Stomach smooth muscle (tissue), 2 donors: ENCODE data around the gene NKD2.

Source experiments
- H3K27ac ChIP-seq: one replicate; pipeline ENCODE4 v1.7.0; 2013; ENCODE audit warnings: mild to moderate bottlenecking, low read length, inconsistent platforms
- H3K27me3 ChIP-seq, 2 donors: one replicate each; pipeline ENCODE4 v1.7.0; 2013; ENCODE audit warnings: low read length in 2 of 2; ENCODE audit not compliant: insufficient read depth in 2 of 2, control insufficient read depth in 1 of 2
- H3K36me3 ChIP-seq, 2 donors: one replicate each; pipeline ENCODE4 v1.7.0; 2013; ENCODE audit warnings: low read length in 2 of 2; ENCODE audit not compliant: control insufficient read depth in 2 of 2, insufficient read depth in 2 of 2
- H3K4me1 ChIP-seq: one replicate; pipeline ENCODE4 v1.7.0; 2013; ENCODE audit warnings: low read length; ENCODE audit not compliant: control insufficient read depth, insufficient read depth
- H3K4me3 ChIP-seq, 2 donors: one replicate each; pipeline ENCODE4 v1.7.0; 2013; ENCODE audit warnings: low read length in 2 of 2
- H3K9ac ChIP-seq, 2 donors: one replicate each; pipeline ENCODE4 v1.7.0; 2013; ENCODE audit warnings: low read length in 2 of 2, mild to moderate bottlenecking in 1 of 2
- H3K9me3 ChIP-seq, 2 donors: one replicate each; pipeline ENCODE4 v1.7.0; 2013; ENCODE audit warnings: low read length in 2 of 2; ENCODE audit not compliant: control insufficient read depth in 2 of 2
- donor health status: healthy.
- donor health status: Pancreatic carcinoma.

Gene NKD2

GRCh38 chr5:1067141-1068121 is 58.8 kb downstream of the NKD2 start:
- Histone ChIP-seq H3K27me3 (no peaks in the 10 kb centered on the region), H3K27ac (no peak overlapping the region), H3K4me3 (no peak overlapping the region), H3K4me1 (peaks cover 2% of the 10 kb centered on the region), H3K9ac (no peak overlapping the region), H3K9me3 (no peaks in the 10 kb centered on the region), H3K36me3 (peaks cover 13% of the 10 kb centered on the region in 2 donors)

GRCh38 chr5:1068204-1068894 is 59.7 kb downstream of the NKD2 start:
- Histone ChIP-seq H3K9ac (no peak overlapping the region), H3K9me3 (no peaks in the 10 kb centered on the region)

GRCh38 chr5:1068895-1069719 is 60.5 kb downstream of the NKD2 start:
- Histone ChIP-seq H3K4me1 (peaks cover 2% of the 10 kb centered on the region), H3K36me3 (peaks cover 11 to 12% of the 10 kb centered on the region in 2 donors), H3K27ac (no peak overlapping the region)

More at GRCh38 chr5:1068204-1068894, 59.7 kb downstream of the NKD2 start:
- H3K4me1 ChIP-seq: peaks cover 2% of the 10 kb centered on the region
- H3K36me3 ChIP-seq: peaks cover 7 to 11% of the 10 kb centered on the region in 2 donors
- H3K27me3 ChIP-seq: no peaks in the 10 kb centered on the region
- H3K4me3 ChIP-seq: no peak overlapping the region
- H3K27ac ChIP-seq: no peak overlapping the region

GRCh38 chr5:1069720-1070088 is 61.1 kb downstream of the NKD2 start:
- H3K4me3 ChIP-seq: no peak overlapping the region
- H3K9me3 ChIP-seq: no peaks in the 10 kb centered on the region
- peaks cover 7 to 15% of the 10 kb centered on the region in 2 donors for H3K36me3 ChIP-seq
- no peak overlapping the region for H3K9ac ChIP-seq
- no peak overlapping the region for H3K27ac ChIP-seq
- no peaks in the 10 kb centered on the region for H3K27me3 ChIP-seq
- peaks cover 2% of the 10 kb centered on the region for H3K4me1 ChIP-seq

More at GRCh38 chr5:1068895-1069719, 60.5 kb downstream of the NKD2 start:
- Histone ChIP-seq H3K27me3 (no peaks in the 10 kb centered on the region), H3K4me3 (no peak overlapping the region), H3K9ac (no peak overlapping the region), H3K9me3 (no peaks in the 10 kb centered on the region)

GRCh38 chr5:1073239-1074102 is 64.9 kb downstream of the NKD2 start:
- no peak overlapping the region for H3K27ac ChIP-seq
- H3K9ac ChIP-seq: no peak overlapping the region
- H3K4me1 ChIP-seq: peaks cover 2% of the 10 kb centered on the region
- H3K36me3 ChIP-seq: peaks cover 15 to 19% of the 10 kb centered on the region in 2 donors
- H3K27me3 ChIP-seq: no peaks in the 10 kb centered on the region
- no peaks in the 10 kb centered on the region for H3K9me3 ChIP-seq
- no peak overlapping the region for H3K4me3 ChIP-seq

- no peak overlapping the region for H3K27ac ChIP-seq
- H3K36me3 ChIP-seq: peaks cover 19% of the 10 kb centered on the region in 2 donors
- H3K4me3 ChIP-seq: no peak overlapping the region
- no peak overlapping the region for H3K9ac ChIP-seq
- no peaks in the 10 kb centered on the region for H3K4me1 ChIP-seq
- no peaks in the 10 kb centered on the region for H3K27me3 ChIP-seq
- H3K9me3 ChIP-seq: no peaks in the 10 kb centered on the region
These were observed 65.6 kb downstream of the NKD2 start for GRCh38 chr5:1074226-1074625.

GRCh38 chr5:1074816-1075554 is 66.4 kb downstream of the NKD2 start:
- Histone ChIP-seq H3K4me1 (no peaks in the 10 kb centered on the region), H3K36me3 (peaks cover 15 to 20% of the 10 kb centered on the region in 2 donors)

GRCh38 chr5:1075555-1075881 is 66.9 kb downstream of the NKD2 start:
- Histone ChIP-seq H3K27me3 (no peaks in the 10 kb centered on the region), H3K4me1 (no peaks in the 10 kb centered on the region), H3K4me3 (no peak overlapping the region), H3K9me3 (no peaks in the 10 kb centered on the region), H3K27ac (no peak overlapping the region), H3K9ac (no peak overlapping the region), H3K36me3 (peaks cover 15 to 20% of the 10 kb centered on the region in 2 donors)

More at GRCh38 chr5:1074816-1075554, 66.4 kb downstream of the NKD2 start:
- Histone ChIP-seq H3K27me3 (no peaks in the 10 kb centered on the region), H3K9ac (no peak overlapping the region), H3K27ac (no peak overlapping the region), H3K9me3 (no peaks in the 10 kb centered on the region), H3K4me3 (no peak overlapping the region)

- Histone ChIP-seq H3K27me3 (no peaks in the 10 kb centered on the region), H3K9ac (no peak overlapping the region), H3K4me1 (no peaks in the 10 kb centered on the region), H3K27ac (no peak overlapping the region), H3K36me3 (peaks cover 15 to 20% of the 10 kb centered on the region in 2 donors), H3K9me3 (no peaks in the 10 kb centered on the region), H3K4me3 (no peak overlapping the region)
These were observed 67.3 kb downstream of the NKD2 start for GRCh38 chr5:1075931-1076330.
